RWPE1 (cell line): ENCODE data around the gene TENM4.

ENCODE experiments used
- CTCF ChIA-PET: fragments of 350-600 bp; sonication (Branson Sonifier 250); formaldehyde crosslinking; extraction: SDS; loops from one replicate; lab custom pipeline; 2021; lab: Yijun Ruan, JAX
- POLR2A ChIA-PET: fragments of 400-600 bp; formaldehyde crosslinking; extraction: SDS; loops from one replicate; lab custom pipeline; 2020; ENCODE audit warnings: antibody characterized with exemption; ENCODE audit not compliant: low non-redundant PET; lab: Yijun Ruan, JAX
- DNase-seq: peaks from one replicate; pipeline ENCODE4 v3.0.0; 2012; ENCODE audit warnings: low spot score
- H3K27ac ChIP-seq: fragments of 450-650 bp; 2 replicates; pipeline ENCODE4 v1.5.1; 2017
- CTCF ChIP-seq: fragments of 450-650 bp; conservative IDR thresholded peaks from 2 replicates; pipeline ENCODE4 v1.5.1; 2017; ENCODE audit warnings: low read depth, mild to moderate bottlenecking

The TENM4 gene

GRCh38 chr11:79128291-79128690, 312.5 kb downstream of the TENM4 start:
- CTCF ChIA-PET: no interaction called here

GRCh38 chr11:79122759-79123158, 318.1 kb downstream of the TENM4 start:
- ChIA-PET CTCF (no interaction called here), POLR2A (no interaction called here)
- TF ChIP-seq CTCF: no peak
- H3K27ac ChIP-seq: no peak overlapping the region
- no peak for DNase-seq

More at GRCh38 chr11:79128291-79128690, 312.5 kb downstream of the TENM4 start:
- no peak for DNase-seq
- no peak overlapping the region for H3K27ac ChIP-seq
- POLR2A ChIA-PET: no interaction called here
- TF ChIP-seq CTCF: no peak

GRCh38 chr11:79121351-79121750, 319.5 kb downstream of the TENM4 start:
- no peak for TF ChIP-seq CTCF
- no peak for DNase-seq
- ChIA-PET POLR2A (no interaction called here), CTCF (interaction anchor here (0.5 kb wide), 1 partner anchor 400 kb away, joined by 4 read pairs; no protein-coding TSS in a partner anchor)
- H3K27ac ChIP-seq: no peak overlapping the region

- CTCF ChIA-PET: no interaction called here
- POLR2A ChIA-PET: no interaction called here
- no peak for DNase-seq
- no peak overlapping the region for H3K27ac ChIP-seq
- no peak for TF ChIP-seq CTCF
Measured at GRCh38 chr11:79119491-79120284, 321.1 kb downstream of the TENM4 start.

GRCh38 chr11:79117488-79117887, 323.3 kb downstream of the TENM4 start:
- ChIA-PET CTCF (interaction anchor here (0.5 kb wide), 1 partner anchor 28 kb away, joined by 3 read pairs; no protein-coding TSS in a partner anchor), POLR2A (no interaction called here)
- no peak for DNase-seq
- H3K27ac ChIP-seq: no peak overlapping the region
- TF ChIP-seq CTCF: no peak

- DNase-seq: peak; percentile 21
- H3K27ac ChIP-seq: no peak overlapping the region
- ChIA-PET POLR2A (no interaction called here), CTCF (no interaction called here)
- no peak for TF ChIP-seq CTCF
Measured at GRCh38 chr11:79116600-79116999, 324.2 kb downstream of the TENM4 start.
